Measurements from ENCODE around the gene TPCN2. TPM values are rescaled to one million over a fixed set of nuclear protein-coding genes. Genes with fewer than 3 reads are reported as not detected.

The TPCN2 gene
- total and polyA plus RNA-seq, 2 of the 8 experiments (the other 6 are each of a cell fraction or from before 2014, with no cell fraction given) = 9.7 to 18.6 TPM

GRCh38 chr11:69067200-69067599 is 18.5 kb downstream of the TPCN2 start:
- 91% methylated on average over 13 of the region's 13 CpGs; no CpG with 5 or more reads in 1 of the 2 experiments for WGBS, 2 experiments (ENCODE audit: extremely low coverage in 1 of 2, insufficient coverage in 1 of 2, insufficient read length in 1 of 2, insufficient replicate concordance in 2 of 2, low coverage in 1 of 2, low lambda C conversion rate in 2 of 2, missing lambda C conversion rate in 1 of 2)
- Histone ChIP-seq H3K79me1 (ENCODE audit: low read depth, low read length) (peaks cover 18% of the 10 kb centered on the region), H3K4me1 (replicated peaks in 1 of 4; ENCODE audit: control insufficient read depth in 3 of 4, insufficient read depth in 4 of 4, low read length in 3 of 4) (no peaks in the 10 kb centered on the region; a peak in 1 of 7 replicates), H3K9me3 (ENCODE audit: insufficient read depth in 2 of 2, low read depth in 1 of 2, low read length in 1 of 2) (no peaks in the 10 kb centered on the region), H3K79me2 (ENCODE audit: control insufficient read depth in 1 of 2, insufficient read depth in 2 of 2, low read length in 2 of 2) (no peaks in the 10 kb centered on the region), H3K36me3 (ENCODE audit: control insufficient read depth in 2 of 4, insufficient read depth in 4 of 4, low read length in 3 of 4) (peaks cover 0 to 5% (median 2%) of the 10 kb centered on the region in 4 experiments; a peak in 5 of 8 replicates), H3K27me3 (replicated peaks in 1 of 4; ENCODE audit: control insufficient read depth in 3 of 4, extremely low read depth in 1 of 4, insufficient read depth in 3 of 4, low read length in 3 of 4) (no peaks in the 10 kb centered on the region), H3K4me2 (ENCODE audit: insufficient read depth in 1 of 2, low read depth in 2 of 2, low read length in 2 of 2) (no peak overlapping the region), H2BK12ac (ENCODE audit: low read depth, low read length) (no peak overlapping the region), H4K5ac (ENCODE audit: insufficient read length, low read depth, low read length) (no peak overlapping the region), H3K27ac (ENCODE audit: low read depth, low read length) (no peak overlapping the region), H2BK5ac (ENCODE audit: low read depth, low read length) (no peak overlapping the region), H2AK5ac (ENCODE audit: low read depth, low read length) (no peak overlapping the region), H2BK20ac (ENCODE audit: low read length) (no peak overlapping the region), H3K23me2 (ENCODE audit: low read depth, low read length) (peaks cover 3% of the 10 kb centered on the region; the same call in 1 of the 2 replicates), H3K23ac (ENCODE audit: insufficient read length) (no peak overlapping the region), H2AFZ (ENCODE audit: low read length) (no peak overlapping the region), H4K20me1 (replicated peaks in 1 of 2; ENCODE audit: control insufficient read depth in 1 of 2, insufficient read depth in 2 of 2, low read length in 2 of 2) (peaks cover 7 to 27% of the 10 kb centered on the region in 2 experiments), H3K4me3 (ENCODE audit: extremely low read depth in 1 of 4, insufficient read depth in 2 of 4, low read depth in 3 of 4, low read length in 4 of 4) (no peak overlapping the region), H3K18ac (ENCODE audit: extremely low read depth, low read length) (no peak overlapping the region), H3K4ac (replicated peaks; ENCODE audit: insufficient read length, low read depth, low read length) (no peak overlapping the region), H3K9ac (replicated peaks in 1 of 4; ENCODE audit: extremely low read depth in 1 of 4, low read depth in 3 of 4, low read length in 3 of 4) (no peak overlapping the region), H4K91ac (replicated peaks; ENCODE audit: insufficient read length, low read length) (no peak overlapping the region), H2BK120ac (replicated peaks; ENCODE audit: low read depth, low read length) (no peak overlapping the region), H3K14ac (ENCODE audit: insufficient read length) (no peak overlapping the region), H4K8ac (ENCODE audit: extremely low read depth, insufficient read depth, low read length) (no peak overlapping the region), H2BK15ac (ENCODE audit: low read length) (no peak overlapping the region), H3K56ac (replicated peaks; ENCODE audit: insufficient read length, low read depth, low read length) (no peak overlapping the region)
- DNase-seq (ENCODE audit: low read depth in 1 of 2, low spot score in 2 of 2) = no peak
- no peak for TF ChIP-seq SRF (IDR thresholded peaks at IDR 0.05; ENCODE audit: low read depth, low read length)
- TF ChIP-seq CBX5 (IDR thresholded peaks at IDR 0.05; ENCODE audit: low read depth, low read length) = no peak
- TF ChIP-seq RAD21 (IDR thresholded peaks at IDR 0.05 in 1 of 2, conservative IDR thresholded peaks at IDR 0.05 in 1 of 2; ENCODE audit: low read depth in 2 of 2, low read length in 2 of 2) = no peak
- ChIA-PET CTCF (ENCODE audit: partially characterized antibody) (interaction anchor here (0.8 to 1.5 kb wide), 2 partner anchors 23 to 99 kb away, joined by 3 read pairs; no protein-coding TSS in a partner anchor), POLR2A (ENCODE audit: partially characterized antibody) (interaction anchor here (1.0 to 1.4 kb wide), 3 partner anchors 14 to 22 kb away, joined by 3 to 5 read pairs (median 3); partner anchors contain the start of gene TPCN2)
- no peak for FAIRE-seq
